GM12878 (cell line): ENCODE results near the gene CASTOR1. TPM values are rescaled to one million over a fixed set of nuclear protein-coding genes. Genes with fewer than 3 reads are reported as not detected.

Experiments
- ATAC-seq: fragments of 200-7000 bp; cut with Tn5 transposase; 3 replicates; pipeline ENCODE4 v1.9.1; 2020; ENCODE audit warnings: mild to moderate bottlenecking, moderate library complexity
- BruUV-seq: library from RNA; stranded (reverse); fragments of 400-500 nt; replicated peaks from 2 replicates; lab custom pipeline; 2021; lab: Mats Ljungman, UMichigan
- CTCF ChIA-PET: fragments of 300-600 bp; sonication (Branson Sonifier 250); formaldehyde crosslinking; extraction: SDS; loops from one replicate; lab custom pipeline; 2021; ENCODE audit warnings: inconsistent platforms; lab: Yijun Ruan, JAX
- POLR2A ChIA-PET: fragments of 350-600 bp; formaldehyde crosslinking; extraction: SDS; loops from one replicate; lab custom pipeline; 2021; ENCODE audit warnings: inconsistent platforms; lab: Charles Lee
- RAD21 ChIA-PET: fragments of 300-600 bp; sonication (Branson Sonifier 250); formaldehyde crosslinking; loops from one replicate; lab custom pipeline; 2023; ENCODE audit warnings: antibody characterized with exemption; ENCODE audit not compliant: unreplicated experiment; lab: Charles Lee
- SMC1A ChIA-PET: fragments of 300-600 bp; sonication (Branson Sonifier 250); formaldehyde crosslinking; loops from one replicate; lab custom pipeline; 2023; ENCODE audit not compliant: unreplicated experiment, uncharacterized antibody; lab: Charles Lee
- DNase-seq: peaks from one replicate; pipeline ENCODE4 v3.0.0-alpha.2; 2011; ENCODE audit warnings: low read depth, low spot score
- FAIRE-seq: peaks from 3 replicates; lab custom pipeline; 2011; peaks lifted over from hg19 to GRCh38; lab: Jason Lieb, UNC
- H2AFZ ChIP-seq: 2 replicates; pipeline ENCODE4 v1.6.0; 2011; ENCODE audit warnings: low read depth, low read length, control low read depth; ENCODE audit not compliant: control insufficient read depth
- H3K27ac ChIP-seq: 2 replicates; pipeline ENCODE4 v1.5.1; 2011; ENCODE audit warnings: control low read depth; ENCODE audit not compliant: control insufficient read depth, insufficient read depth
- H3K27me3 ChIP-seq, 2 experiments: replicated peaks in 1 of 2; 2 replicates each; pipeline versions ENCODE4 v1.6.0 to v1.6.1; 2011; ENCODE audit warnings: low read length in 1 of 2; ENCODE audit not compliant: control insufficient read depth in 2 of 2, insufficient read depth in 2 of 2
- H3K36me3 ChIP-seq, 2 experiments: 2 replicates each; pipeline ENCODE4 v1.5.1; 2011; ENCODE audit warnings: low read length in 1 of 2; ENCODE audit not compliant: control insufficient read depth in 2 of 2, insufficient read depth in 2 of 2
- H3K4me1 ChIP-seq: 2 replicates; pipeline ENCODE4 v1.6.1; 2011; ENCODE audit warnings: mild to moderate bottlenecking, low read length, moderate library complexity, mixed read lengths; ENCODE audit not compliant: control insufficient read depth, insufficient read depth
- H3K4me2 ChIP-seq: 2 replicates; pipeline ENCODE4 v1.6.0; 2011; ENCODE audit warnings: control low read depth; ENCODE audit not compliant: control insufficient read depth, insufficient read depth
- H3K4me3 ChIP-seq: fragments of 200-600 bp; sonication (generic); 2 replicates; pipeline ENCODE4 v1.5.1; 2016
- H3K79me2 ChIP-seq: 2 replicates; pipeline ENCODE4 v1.6.0; 2011; ENCODE audit warnings: low read length; ENCODE audit not compliant: control insufficient read depth, insufficient read depth
- H3K9ac ChIP-seq: 2 replicates; pipeline ENCODE4 v1.8.0; 2011; ENCODE audit warnings: low read length, control low read depth, mixed read lengths; ENCODE audit not compliant: control insufficient read depth, insufficient read depth
- H3K9me3 ChIP-seq: replicated peaks from 3 replicates; pipeline ENCODE4 v1.5.1; 2011; ENCODE audit warnings: mild to moderate bottlenecking, low read length; ENCODE audit not compliant: control insufficient read depth, insufficient read depth
- H4K20me1 ChIP-seq: 2 replicates; pipeline ENCODE4 v1.6.0; 2011; ENCODE audit not compliant: control insufficient read depth, insufficient read depth
- CTCF ChIP-seq, 3 experiments: IDR thresholded peaks in 2 of 3; conservative IDR thresholded peaks in 1 of 3; 2 replicates each; pipeline ENCODE4 v1.5.1; 2011; ENCODE audit warnings: low read depth in 3 of 3, low read length in 3 of 3, mild to moderate bottlenecking in 3 of 3, control low read depth in 2 of 3, moderate library complexity in 2 of 3, inconsistent platforms in 1 of 3, mixed read lengths in 1 of 3; ENCODE audit not compliant: control insufficient read depth in 2 of 3, insufficient read depth in 1 of 3; ENCODE audit errors: extremely low read depth in 1 of 3
- NFXL1 ChIP-seq: fragments of 450-650 bp; IDR thresholded peaks from 2 replicates; pipeline ENCODE4 v1.6.1; 2017; ENCODE audit warnings: antibody characterized with exemption, mild to moderate bottlenecking, borderline replicate concordance
- SKIL ChIP-seq: fragments of 450-650 bp; IDR thresholded peaks from 2 replicates; pipeline ENCODE4 v1.6.1; 2017; ENCODE audit warnings: mild to moderate bottlenecking, low read depth, inconsistent platforms; ENCODE audit not compliant: poor library complexity, severe bottlenecking
- WGBS: methylation state at CpG from one replicate; pipeline ENCODE4 v1.1.6; 2016; ENCODE audit warnings: low lambda C conversion rate; ENCODE audit not compliant: insufficient replicate concordance, insufficient coverage; ENCODE audit errors: missing lambda C conversion rate; 5-methylcytosine and 5-hydroxymethylcytosine counted together
- in situ Hi-C: fragments of 300-500 bp; cut with MboI; formaldehyde crosslinking; loops from 9 replicates; pipeline ENCODE4 v1.14.3; 2018; ENCODE audit warnings: mixed read lengths
- intact Hi-C: fragments of 100-400 bp; cut with micrococcal nuclease; formaldehyde crosslinking; loops from one replicate; pipeline ENCODE4 v1.14.2; 2022; ENCODE audit not compliant: unreplicated experiment
- polyA plus RNA-seq, 11 experiments: library from polyadenylated mRNA; depleted of rRNA in 4 of 11; unstranded in 6 of 11; stranded (reverse) in 5 of 11; fragments of >200 nt; fragmentation: Nextera tagmentation in 4 of 11; fragmentation: Illumina TruSeq in 1 of 11; extraction: Ambion mirVana in 4 of 11; extraction: Trizol in 1 of 11; gene quantifications; 1 replicate in 1 of 11; 2 replicates in 10 of 11; pipeline versions ENCODE4 v1.2.1 to v1.2.3, GENCODE V29; 2011 to 2016; ENCODE audit warnings: inconsistent platforms in 2 of 11, missing spikeins in 2 of 11, low read depth in 1 of 11
- total RNA-seq, 4 experiments: library from RNA; depleted of rRNA in 3 of 4; stranded (reverse); fragments of >200 nt in 3 of 4; fragmentation: Illumina TruSeq in 1 of 4; extraction: Trizol in 1 of 4; gene quantifications; 2 replicates each; pipeline versions ENCODE4 v1.2.1 to v1.2.3, GENCODE V29; 2013 to 2021

CASTOR1 gene
- total and polyA plus RNA-seq, 10 of the 15 experiments (the other 5 are each of a cell fraction or from before 2014, with no cell fraction given) = 0.31 to 9.1 (median 3.3) TPM

GRCh38 chr22:30328466-30329049, 39.3 kb upstream of the CASTOR1 start (continued):
- no peak for TF ChIP-seq NFXL1

- intact Hi-C loops = loop anchor here (2.0 kb wide), 1 partner anchor 39 kb away; the partner anchor contains the start of gene CASTOR1
- no peak for TF ChIP-seq SKIL
- 0 out of 6 replicates have a peak, but pooled peaks of 1 of the 3 experiments have one; percentile 20 for TF ChIP-seq CTCF (IDR thresholded peaks at IDR 0.05 in 2 of 3, conservative IDR thresholded peaks at IDR 0.05 in 1 of 3; ENCODE audit: control insufficient read depth in 2 of 3, extremely low read depth in 1 of 3, insufficient read depth in 1 of 3, low read depth in 3 of 3, low read length in 3 of 3)
Measured at GRCh38 chr22:30327864-30328345, 38.6 kb upstream of the CASTOR1 start.

More at GRCh38 chr22:30327864-30328345, 38.6 kb upstream of the CASTOR1 start:
- Histone ChIP-seq H2AFZ (no peak overlapping the region), H3K4me1 (peaks cover 16% of the 10 kb centered on the region), H3K27me3 (no peaks in the 10 kb centered on the region), H4K20me1 (no peaks in the 10 kb centered on the region), H3K9me3 (no peaks in the 10 kb centered on the region), H3K4me3 (peak overlapping the region; percentile 92), H3K27ac (no peak overlapping the region), H3K4me2 (peak overlapping the region; percentile 97), H3K36me3 (peaks cover 6 to 17% of the 10 kb centered on the region in 2 experiments), H3K9ac (peak overlapping the region; percentile 81; the same call in 1 of the 2 replicates), H3K79me2 (peaks cover 34% of the 10 kb centered on the region)
- WGBS = 79% methylated on average over 5 of the region's 5 CpGs
- FAIRE-seq (no peak), DNase-seq (no peak), ATAC-seq (no peak)
- BruUV-seq = no TSS peak
- CTCF ChIA-PET = interaction anchor here (0.6 to 11.2 kb wide), 6 partner anchors 12 to 224 kb away, joined by 3 to 125 read pairs (median 6); partner anchors contain the start of gene CASTOR1
- in situ Hi-C loops = no loop called here
- SMC1A ChIA-PET = interaction anchor here (0.6 to 9.5 kb wide), 12 partner anchors 11 to 422 kb away, joined by 3 to 100 read pairs (median 4); partner anchors contain the start of genes CASTOR1, CCDC157, RNF215 and SF3A1
- POLR2A ChIA-PET = interaction anchor here (0.9 to 8.7 kb wide), 4 partner anchors 19 to 97 kb away, joined by 3 to 198 read pairs (median 31); partner anchors contain the start of genes CCDC157 and SF3A1
- RAD21 ChIA-PET = interaction anchor here (0.9 to 7.7 kb wide), 4 partner anchors 22 to 97 kb away, joined by 3 to 118 read pairs (median 12); partner anchors contain the start of genes CASTOR1 and MTFP1
